ENCODE measurements around the gene EPHA6.

Gene EPHA6

DNA sequence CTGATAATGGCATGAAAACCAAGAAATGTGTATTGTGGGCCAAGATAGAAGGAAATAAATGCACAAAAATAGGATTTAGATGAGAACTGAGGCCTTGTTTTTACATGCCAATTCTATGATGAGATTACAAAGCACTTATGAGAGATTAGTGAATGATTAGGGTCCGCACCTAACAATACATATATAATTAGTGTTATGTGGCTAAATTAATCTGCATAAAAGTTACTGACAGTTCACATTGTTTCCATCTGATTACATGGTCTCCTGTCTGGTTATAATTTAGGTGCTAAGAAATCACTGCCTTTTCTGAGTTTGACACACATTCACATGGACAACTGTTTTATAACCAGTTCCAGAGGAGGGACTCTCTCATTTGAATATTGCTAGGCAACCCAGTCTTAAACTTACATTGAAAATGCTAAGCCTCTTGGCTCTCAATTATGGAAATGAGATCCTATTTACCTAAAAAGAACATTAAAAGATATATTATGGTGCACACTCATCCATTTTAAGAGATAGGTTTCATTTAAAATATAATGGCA, 833.1 kb downstream of the EPHA6 start:
- no peak for DNase-seq (ENCODE audit: low spot score)

DNA sequence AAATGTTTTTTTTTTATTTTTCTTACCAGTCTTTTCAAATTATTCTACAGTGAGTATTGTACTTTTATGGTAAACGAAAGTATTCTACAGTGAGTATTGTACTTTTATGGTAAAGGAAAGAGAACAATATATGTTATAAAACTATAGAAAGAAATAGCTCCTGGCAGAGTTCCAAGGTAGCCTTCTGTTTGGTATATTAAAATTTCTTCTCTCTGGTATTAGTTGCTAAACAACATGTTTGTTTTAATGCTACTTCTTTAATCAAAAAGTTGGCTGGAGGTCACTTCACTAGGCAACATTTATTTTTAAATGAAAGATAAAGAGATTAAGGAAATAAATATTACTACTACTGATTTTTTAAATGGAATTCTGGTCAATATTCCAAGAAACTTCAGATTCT, 841.6 kb downstream of the EPHA6 start:
- DNase-seq (ENCODE audit: low spot score), result no peak

DNA sequence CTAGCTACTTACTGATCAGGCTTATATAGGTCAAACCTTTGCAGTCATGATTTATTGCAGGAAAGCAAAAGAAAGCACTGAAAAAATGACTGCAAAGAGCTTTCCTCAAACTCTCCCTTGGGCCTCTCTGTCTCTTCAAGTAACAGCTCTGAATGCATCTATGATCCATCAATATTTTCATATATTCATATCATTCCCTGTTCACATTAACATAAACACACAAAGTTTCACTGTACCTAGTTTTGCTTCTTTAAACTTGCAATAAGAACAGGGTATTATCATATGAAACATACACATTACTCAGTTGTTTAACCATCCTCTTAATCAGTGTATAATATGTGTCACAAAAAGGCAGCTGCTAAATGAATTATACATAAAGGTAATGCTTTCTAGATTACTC, 842.2 kb downstream of the EPHA6 start:
- no peak for DNase-seq (ENCODE audit: low spot score)

DNA sequence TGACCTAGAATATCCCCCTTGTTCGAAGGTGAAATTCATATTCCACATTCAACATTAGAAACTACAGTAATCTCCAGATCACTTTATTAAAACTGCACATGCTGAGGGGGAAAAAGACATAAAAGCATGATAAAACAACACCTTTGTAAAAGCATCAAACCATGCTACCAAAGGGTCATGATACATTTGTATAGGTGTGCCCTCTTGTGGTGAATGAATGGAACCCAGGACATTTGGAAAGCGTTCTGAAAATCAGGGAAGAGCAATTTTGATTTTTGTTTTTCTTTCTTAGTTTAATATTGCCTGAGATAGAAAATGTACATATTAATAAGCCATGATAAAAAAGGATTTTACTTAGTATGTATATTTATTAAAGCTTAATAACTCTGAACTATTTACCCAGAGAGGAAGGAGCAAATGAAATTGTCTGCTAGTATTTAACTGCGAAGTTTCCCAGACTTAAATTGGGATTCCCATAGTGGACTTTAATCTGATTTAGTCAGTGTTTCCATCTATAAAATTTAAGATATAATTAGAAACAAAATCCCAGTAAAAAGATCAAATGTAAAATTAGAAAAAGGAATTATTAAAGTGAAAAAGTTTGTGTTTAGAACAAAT, 844.4 kb downstream of the EPHA6 start:
- DNase-seq (ENCODE audit: low spot score), result peak; percentile 25

DNA sequence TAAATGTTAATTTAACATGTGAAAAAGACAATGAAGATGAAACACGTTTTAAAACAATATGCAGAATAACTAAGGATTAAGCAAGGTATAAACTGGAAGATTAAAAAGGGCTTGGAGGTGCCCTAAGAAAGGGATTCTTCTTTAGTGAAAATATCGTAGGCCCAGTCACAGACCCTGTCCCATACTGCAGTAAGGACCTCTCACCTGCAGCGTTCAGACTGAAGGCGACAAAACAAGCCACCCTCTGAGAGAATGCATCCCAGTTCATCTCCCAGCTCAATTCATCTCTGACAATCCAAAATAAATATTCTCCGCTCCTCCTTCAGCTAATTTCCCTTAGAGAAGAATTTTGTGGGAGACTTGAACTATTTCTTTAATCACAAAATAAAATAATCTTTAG, 847.9 kb downstream of the EPHA6 start:
- DNase-seq (ENCODE audit: low spot score), result no peak

DNA sequence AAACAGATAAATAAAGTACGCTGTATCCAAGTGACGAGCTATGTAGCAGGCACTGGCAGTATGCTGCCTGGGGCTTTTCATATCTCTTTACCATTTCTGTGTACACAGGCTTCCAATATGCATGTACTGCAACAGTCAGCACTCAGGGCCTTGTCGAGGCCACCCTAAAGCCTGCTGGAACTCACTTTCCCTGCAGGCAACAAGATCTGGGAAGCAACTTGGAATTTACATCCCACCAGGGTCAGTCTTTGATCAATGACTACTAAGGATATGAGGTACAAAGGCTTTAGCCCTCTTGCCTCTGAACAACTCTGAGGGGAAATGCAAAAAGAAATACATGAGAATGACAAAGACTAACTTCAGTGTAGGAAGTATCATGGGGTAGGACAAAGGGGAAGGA, 848.4 kb downstream of the EPHA6 start:
- DNase-seq (ENCODE audit: low spot score), result no peak

DNA sequence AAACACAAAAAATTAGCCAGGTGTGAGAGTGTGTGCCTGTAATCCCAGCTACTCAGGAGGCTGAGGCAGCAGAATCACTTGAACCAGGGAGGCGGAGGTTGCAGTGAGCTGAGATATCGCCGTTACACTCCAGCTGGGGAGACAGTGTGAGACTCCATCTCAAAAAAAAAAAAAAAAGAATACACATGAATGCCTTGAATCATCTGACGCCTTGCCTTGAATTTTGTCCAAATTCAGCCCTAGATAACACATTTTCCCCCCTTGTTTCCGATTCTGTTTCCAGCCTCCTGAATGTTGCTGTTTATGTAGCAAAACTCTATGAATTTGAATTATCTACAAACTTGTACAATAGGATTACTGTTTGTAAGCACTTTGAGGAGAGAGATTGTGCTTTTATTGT, 851.5 kb downstream of the EPHA6 start:
- DNase-seq (ENCODE audit: low spot score), result no peak

DNA sequence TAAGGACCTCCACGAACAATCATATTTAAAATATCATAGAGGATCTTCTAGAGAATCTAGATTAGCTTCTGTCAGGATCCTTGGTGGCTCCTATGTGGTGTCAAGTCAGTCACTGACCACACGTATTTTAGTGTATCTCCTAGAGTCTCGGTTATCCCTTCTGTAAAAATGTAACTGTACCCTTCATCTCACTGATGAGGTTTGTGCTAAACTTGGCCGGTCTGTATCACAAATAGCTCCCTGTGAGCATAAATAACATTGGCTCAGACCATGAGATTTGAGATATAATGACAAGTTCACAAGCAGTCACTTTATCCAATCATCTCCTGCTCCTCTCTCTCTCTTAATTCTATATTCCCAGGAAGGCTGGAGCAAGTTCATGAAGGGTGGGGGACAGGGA, 856.6 kb downstream of the EPHA6 start:
- DNase-seq (ENCODE audit: low spot score), result no peak

DNA sequence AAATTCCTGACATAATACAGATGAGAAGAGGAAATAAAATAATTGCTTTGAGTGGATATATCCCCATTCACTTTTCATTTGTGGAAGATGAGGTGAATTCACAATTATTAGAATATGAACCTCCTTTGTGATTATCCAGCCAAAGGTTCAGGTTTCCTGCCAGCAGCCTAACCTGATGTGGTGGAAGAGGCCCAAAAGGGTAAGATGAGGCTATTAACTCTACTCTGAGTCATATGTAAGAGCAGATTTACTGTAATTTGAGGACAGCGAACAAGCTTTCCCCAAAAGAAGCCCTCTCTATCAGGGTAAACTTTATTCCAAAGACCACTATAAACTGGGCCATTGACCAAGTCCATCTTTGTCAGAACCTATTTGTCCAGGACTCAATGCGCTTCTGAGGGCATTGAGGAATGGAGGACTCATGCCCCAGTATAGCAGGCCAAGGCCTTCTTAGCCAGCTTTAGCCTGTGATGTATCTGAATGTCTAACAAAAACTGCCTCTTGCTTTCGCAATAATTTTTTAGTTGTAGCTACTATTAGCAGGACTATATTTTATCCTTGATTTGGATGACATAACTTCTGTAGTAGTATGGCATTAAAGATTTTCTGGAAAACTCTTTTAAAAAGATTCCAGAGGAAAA, 859.1 kb downstream of the EPHA6 start:
- no peak for DNase-seq (ENCODE audit: low spot score)

DNA sequence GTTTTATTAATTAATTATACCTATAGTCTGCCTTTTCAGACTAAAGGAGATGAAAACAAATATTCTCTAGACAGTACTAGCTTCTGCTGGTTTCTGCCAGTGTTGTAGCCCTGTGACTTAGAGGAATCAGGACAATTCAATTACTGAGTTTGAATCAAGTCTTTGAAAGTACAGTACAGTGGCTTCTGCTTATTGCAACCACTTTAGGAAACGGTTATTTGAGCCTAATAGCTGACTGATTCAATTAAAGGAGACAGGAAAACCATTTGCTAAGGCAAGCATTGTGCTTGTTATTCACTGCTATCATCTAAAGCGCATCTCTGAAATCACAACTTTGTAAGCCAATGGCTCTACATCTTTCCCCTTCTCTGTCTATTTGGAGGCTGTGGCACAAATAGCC, 860.1 kb downstream of the EPHA6 start:
- DNase-seq (ENCODE audit: low spot score), result no peak

DNA sequence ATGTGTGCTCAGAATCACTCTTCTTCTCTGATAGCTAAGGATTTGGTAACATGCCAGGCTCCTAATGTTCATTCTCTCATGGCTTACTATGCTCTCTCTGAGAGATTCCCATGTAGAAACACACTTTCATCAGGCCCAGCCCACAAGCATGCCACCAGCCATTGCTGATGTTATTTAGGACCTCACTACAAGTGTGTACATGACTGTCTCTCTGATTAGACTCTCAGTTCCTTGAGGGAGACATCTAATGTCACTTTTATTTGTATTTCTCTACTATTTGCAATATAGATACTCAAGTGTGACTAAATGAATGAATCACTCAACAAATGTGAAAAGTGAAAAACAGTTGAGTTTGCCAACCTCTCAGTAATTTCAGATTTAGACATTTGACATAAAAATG, 865.8 kb downstream of the EPHA6 start:
- DNase-seq (ENCODE audit: low spot score), result no peak

DNA sequence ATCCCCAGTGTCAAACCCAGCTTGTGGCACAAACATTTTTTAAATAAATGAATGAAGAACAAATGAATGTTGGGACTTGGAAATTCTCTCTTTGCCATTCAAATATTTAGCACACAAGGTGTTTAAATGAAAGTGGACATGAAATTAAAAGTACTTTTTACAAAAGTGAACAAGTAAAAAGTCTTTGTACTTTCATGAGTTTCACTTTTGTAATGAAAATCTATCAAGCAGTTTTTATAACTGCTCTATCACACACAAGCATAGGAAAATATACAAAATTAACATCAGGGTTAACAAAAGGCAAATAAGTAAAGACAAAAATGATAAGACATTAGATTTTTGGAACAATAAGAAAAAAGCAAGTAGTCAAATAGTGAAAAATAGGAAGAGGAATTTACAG, 866.3 kb downstream of the EPHA6 start:
- DNase-seq (ENCODE audit: low spot score), result no peak

DNA sequence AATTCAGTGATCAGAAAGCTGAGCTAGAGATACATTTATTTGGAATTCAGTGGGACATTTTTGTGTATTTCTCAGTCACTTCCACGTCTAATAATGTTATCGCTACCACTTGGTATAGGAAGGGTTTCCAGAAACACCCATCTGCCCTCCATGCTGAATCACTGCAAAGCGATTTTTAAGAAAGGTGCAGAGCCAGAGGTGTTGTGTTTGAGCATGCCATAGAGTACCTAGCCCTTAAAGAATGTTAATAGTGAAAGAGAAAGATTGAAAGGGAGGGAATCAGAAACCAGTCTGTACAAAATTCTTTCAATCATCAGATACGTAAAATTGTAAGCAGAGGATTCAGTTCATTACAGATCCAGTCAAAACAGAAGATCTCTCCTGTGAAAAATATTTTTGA, 870.1 kb downstream of the EPHA6 start:
- no peak for DNase-seq (ENCODE audit: low spot score)

DNA sequence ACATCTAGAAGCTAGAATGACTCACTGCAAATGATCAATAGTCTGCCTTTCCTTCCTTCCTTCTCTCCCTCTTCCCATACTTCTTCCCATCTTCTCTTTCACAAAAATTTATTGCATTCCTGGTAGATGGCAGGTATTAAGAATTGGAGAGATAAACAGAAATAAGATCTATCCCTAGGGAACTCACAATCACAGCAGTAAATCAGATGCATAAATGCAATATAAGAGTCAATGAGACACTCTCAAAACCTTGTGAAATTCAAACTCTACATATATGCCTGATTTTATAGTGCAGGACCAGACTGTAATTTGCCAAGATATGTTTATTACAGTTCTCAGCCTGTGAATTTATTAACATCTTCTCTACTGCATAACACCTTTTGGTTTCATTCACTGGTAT, 871.9 kb downstream of the EPHA6 start:
- DNase-seq (ENCODE audit: low spot score), result no peak

DNA sequence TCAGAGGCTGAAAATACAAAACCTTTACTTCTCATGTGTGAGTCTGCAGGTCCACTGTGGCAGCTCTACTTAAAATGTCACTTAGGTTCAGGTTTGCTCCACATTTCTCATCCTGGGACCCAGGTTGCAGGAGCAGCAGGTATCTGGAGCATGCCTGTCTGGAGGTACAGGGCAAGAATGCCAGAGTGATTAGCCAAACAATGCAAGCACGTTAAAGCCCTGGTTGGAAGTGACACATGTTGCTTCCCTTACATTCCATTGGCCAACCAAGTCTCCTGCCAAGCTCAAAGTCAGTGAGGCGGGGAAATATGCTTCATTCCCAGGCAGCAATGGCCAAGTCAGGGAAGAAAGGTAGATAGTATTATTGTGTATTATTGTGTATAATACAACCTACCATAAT, 873.3 kb downstream of the EPHA6 start:
- no peak for DNase-seq (ENCODE audit: low spot score)

DNA sequence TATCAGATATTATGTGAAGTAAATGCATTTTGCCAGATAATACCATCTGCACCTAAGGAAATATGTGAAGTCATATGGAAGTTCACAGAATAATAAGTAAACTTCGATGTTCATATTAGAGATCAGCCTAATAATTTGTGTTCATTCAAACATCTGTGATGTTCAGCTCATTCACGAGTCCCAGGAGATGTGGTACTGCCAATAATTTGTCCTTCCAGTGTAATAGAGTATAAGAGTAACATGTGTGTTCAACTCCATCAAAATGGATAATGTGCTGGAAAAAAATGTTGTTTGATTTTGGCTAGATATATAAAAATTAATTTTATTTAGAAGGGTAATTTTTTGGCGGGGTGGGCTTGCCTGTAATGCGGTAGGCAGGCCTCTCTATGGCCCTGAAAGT, 874.7 kb downstream of the EPHA6 start:
- DNase-seq (ENCODE audit: low spot score), result no peak

DNA sequence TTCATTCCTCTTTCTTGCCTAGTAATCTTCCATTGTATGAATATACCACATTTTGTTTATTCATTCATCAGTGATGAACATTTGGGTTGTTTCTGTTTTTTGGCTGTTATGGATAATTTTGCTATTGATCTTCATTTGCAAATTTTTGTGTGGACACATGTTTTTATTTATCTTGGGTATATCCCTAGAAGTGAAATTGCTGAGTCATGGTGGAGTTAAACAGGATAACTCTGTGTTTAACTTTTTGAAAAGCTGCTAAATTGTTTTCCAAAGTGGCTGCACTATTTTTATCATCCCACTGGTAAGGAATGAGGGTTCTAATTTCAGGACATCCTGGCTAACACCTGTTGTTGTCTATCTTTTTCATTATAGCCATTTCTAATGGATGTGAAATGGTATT, 875.6 kb downstream of the EPHA6 start:
- DNase-seq (ENCODE audit: low spot score), result no peak

DNA sequence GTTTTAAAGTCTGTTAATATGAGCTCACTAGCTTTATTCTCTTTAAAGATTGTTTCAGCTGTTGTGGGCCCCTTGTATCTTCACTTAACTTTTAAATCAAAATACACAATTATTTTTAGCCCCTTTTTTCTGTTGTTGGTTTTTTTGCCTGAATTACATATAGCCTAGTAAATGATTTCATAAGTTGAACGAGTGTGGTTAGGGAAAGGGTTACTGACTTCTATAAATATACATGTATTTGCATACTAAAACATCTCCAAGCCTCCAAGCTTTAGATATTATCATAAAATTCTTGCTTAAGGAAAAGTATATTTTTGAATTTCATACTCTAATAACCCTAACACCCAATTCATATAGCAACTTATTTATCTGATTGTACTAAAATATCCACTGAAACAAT, 877.0 kb downstream of the EPHA6 start:
- no peak for DNase-seq (ENCODE audit: low spot score)

DNA sequence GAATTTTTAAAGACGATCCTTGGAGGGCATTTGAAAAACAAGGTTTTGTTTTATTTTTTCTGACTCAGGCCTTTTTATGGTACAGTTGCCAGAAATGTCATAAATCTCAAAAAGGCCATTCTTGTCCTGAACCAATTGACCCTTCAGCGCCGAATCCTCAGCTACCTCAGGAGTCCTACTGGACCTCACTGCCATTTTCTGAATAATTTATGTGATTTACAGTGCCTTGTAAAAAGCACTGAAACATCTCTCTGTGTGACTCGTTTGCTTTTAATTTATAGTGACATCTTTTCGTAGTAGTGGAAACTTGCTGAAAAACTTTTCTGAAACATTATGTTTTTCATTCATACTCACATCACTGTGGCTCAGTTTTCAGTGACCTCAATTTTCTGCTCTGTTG, 878.0 kb downstream of the EPHA6 start:
- DNase-seq (ENCODE audit: low spot score), result no peak

DNA sequence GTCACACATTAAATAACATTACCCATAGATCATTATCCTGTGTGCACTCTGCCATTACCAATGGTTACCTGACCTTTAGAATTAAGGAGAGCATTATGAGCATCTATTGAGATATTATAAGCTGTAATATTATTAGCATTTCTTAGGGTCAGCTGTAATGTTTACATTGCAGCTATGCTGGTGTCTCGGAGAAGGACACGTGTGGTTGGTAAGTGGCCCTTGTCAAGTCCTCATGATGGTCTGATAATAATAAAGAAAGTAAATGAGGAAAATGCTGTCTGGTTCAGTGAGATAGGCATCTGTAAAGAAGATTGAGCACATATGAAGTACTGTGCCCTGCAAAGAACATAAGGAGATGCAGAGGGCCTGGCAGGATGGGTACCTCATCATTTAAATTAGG, 878.4 kb downstream of the EPHA6 start:
- no peak for DNase-seq (ENCODE audit: low spot score)

DNA sequence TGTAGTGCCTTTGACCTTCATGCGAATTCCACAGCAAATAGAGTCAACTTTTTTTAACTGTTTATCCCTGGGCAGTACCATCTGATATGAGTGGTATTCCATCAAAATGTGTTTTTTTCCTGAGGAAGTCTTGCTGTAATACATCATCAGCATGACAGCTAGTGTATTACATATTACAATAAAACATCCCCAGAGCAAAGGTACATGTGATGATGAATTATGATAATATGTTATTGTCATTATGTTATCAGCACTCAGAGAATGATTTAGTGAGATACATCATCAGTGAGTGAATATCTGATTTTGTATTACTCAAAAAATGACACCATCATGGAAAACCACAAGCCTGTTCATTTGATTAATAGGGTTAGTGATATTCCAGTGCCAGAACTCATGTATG, 880.5 kb downstream of the EPHA6 start:
- no peak for DNase-seq (ENCODE audit: low spot score)

DNA sequence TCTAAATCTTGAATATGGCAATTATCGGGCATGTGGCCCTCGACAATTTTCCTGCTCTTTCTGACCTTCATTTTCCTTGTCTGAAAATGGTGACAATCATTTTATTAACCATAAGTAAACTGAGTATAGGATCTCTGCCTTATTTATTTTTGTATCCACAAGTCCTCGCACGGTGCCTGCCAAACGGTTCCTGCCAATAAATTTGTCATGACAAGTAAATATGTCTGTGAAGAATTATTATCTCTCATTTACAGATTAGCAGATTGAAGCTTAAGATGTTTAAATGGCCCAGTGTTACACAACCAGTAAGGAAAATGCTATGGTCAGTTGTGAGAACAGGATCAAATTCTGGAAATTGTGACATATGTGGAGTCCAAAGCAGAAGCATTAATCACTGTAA, 884.3 kb downstream of the EPHA6 start:
- DNase-seq (ENCODE audit: low spot score), result no peak

DNA sequence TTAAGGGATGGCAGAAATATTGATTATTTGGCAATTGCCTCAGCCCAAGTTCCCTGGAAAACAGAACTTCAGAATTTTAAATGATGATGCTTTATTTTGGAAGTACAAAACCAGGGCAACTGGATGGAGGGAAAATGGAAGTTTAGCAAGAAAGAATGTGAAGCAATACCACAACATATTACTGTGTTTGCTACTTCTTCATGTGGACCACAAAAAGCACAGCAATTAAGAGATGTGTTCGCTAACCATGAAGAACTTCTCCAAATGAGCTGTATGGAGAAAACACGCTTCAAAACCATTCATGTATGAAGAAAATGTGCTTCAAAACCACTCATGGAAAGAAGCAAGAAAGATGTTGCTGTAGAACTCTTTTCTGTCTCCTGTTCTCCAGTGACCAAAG, 885.5 kb downstream of the EPHA6 start:
- DNase-seq (ENCODE audit: low spot score), result no peak

DNA sequence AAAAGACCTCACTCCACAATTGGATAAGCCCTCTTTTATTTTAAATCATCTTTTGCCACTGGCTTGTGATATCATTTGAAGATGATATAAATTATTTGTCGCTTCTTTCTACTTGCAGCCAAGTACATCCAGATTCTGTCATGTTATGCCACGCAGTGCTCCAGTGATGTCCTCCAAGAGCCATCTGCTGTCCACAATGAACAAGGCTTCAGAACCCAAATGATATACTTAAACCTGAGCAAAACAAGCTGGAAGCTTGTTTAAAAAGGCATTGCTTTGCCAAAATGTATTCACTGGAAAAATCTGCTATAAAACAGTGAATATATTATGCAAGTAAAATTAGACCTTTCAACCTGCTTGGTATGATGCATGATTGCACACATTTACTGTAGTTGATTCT, 891.4 kb downstream of the EPHA6 start:
- no peak for DNase-seq (ENCODE audit: low spot score)

Measured in SW480 (cell line).